Activated T-cell treated with anti-CD3 and anti-CD28 coated beads, Interleukin-2, amount 50 U/mL, for 24 hours (primary cell): Measurements from ENCODE around the gene ADGRL2.
"Not testable (repeated sequence)": the region's sequence is repeated elsewhere in the genome, so short reads cannot be mapped to it uniquely, and the experiment has no call there.

ENCODE experiments used
- DNase-seq: peaks from one replicate; pipeline ENCODE4 v3.0.0-alpha.2; 2020
- H3K27ac Mint-ChIP-seq: 2 replicates; pipeline ENCODE4 v1.8.0; 2020; ENCODE audit warnings: mild to moderate bottlenecking, mixed read lengths
- H3K27me3 Mint-ChIP-seq: 2 replicates; pipeline ENCODE4 v1.8.0; 2020; ENCODE audit warnings: mixed read lengths
- H3K36me3 Mint-ChIP-seq: 2 replicates; pipeline ENCODE4 v1.8.0; 2020; ENCODE audit warnings: low read depth, mixed read lengths
- H3K4me1 Mint-ChIP-seq: 2 replicates; pipeline ENCODE4 v1.8.0; 2020; ENCODE audit warnings: low read depth, mixed read lengths
- H3K4me3 Mint-ChIP-seq: 2 replicates; pipeline ENCODE4 v1.8.0; 2020; ENCODE audit warnings: mild to moderate bottlenecking, moderate library complexity, mixed read lengths
- H3K9me3 Mint-ChIP-seq: 2 replicates; pipeline ENCODE4 v1.8.0; 2020; ENCODE audit warnings: mixed read lengths

The ADGRL2 gene

GRCh38 chr1:81885291-81885690 is 84.6 kb downstream of the ADGRL2 start:
- no peaks in the 10 kb centered on the region for H3K9me3 Mint-ChIP-seq
- no peak for DNase-seq
- H3K4me1 Mint-ChIP-seq, result no peaks in the 10 kb centered on the region
- H3K27me3 Mint-ChIP-seq, result no peaks in the 10 kb centered on the region
- no peak overlapping the region for H3K4me3 Mint-ChIP-seq
- no peak overlapping the region for H3K27ac Mint-ChIP-seq
- no peaks in the 10 kb centered on the region for H3K36me3 Mint-ChIP-seq

GRCh38 chr1:81886292-81886691 is 85.6 kb downstream of the ADGRL2 start:
- not testable (repeated sequence) for H3K4me3 Mint-ChIP-seq, H3K36me3 Mint-ChIP-seq, H3K27ac Mint-ChIP-seq, H3K4me1 Mint-ChIP-seq, DNase-seq, H3K27me3 Mint-ChIP-seq, H3K9me3 Mint-ChIP-seq

- no peak for DNase-seq
- no peak overlapping the region for H3K4me3 Mint-ChIP-seq
- no peaks in the 10 kb centered on the region for H3K27me3 Mint-ChIP-seq
- no peaks in the 10 kb centered on the region for H3K4me1 Mint-ChIP-seq
- no peaks in the 10 kb centered on the region for H3K36me3 Mint-ChIP-seq
- H3K9me3 Mint-ChIP-seq, result no peaks in the 10 kb centered on the region
- H3K27ac Mint-ChIP-seq, result no peak overlapping the region
Measured at GRCh38 chr1:81887421-81888144, 86.8 kb downstream of the ADGRL2 start.

- Mint-ChIP-seq H3K36me3 (no peaks in the 10 kb centered on the region), H3K4me3 (no peak overlapping the region), H3K27ac (no peak overlapping the region), H3K4me1 (no peaks in the 10 kb centered on the region), H3K27me3 (no peaks in the 10 kb centered on the region), H3K9me3 (no peaks in the 10 kb centered on the region)
- DNase-seq, result no peak
Measured at GRCh38 chr1:81889166-81889565, 88.4 kb downstream of the ADGRL2 start.

- H3K9me3 Mint-ChIP-seq, result no peaks in the 10 kb centered on the region
- H3K4me1 Mint-ChIP-seq, result no peaks in the 10 kb centered on the region
- no peaks in the 10 kb centered on the region for H3K27me3 Mint-ChIP-seq
- H3K27ac Mint-ChIP-seq, result no peak overlapping the region
- no peak overlapping the region for H3K4me3 Mint-ChIP-seq
- H3K36me3 Mint-ChIP-seq, result no peaks in the 10 kb centered on the region
- no peak for DNase-seq
Measured at GRCh38 chr1:81894867-81895266, 94.1 kb downstream of the ADGRL2 start.

GRCh38 chr1:81899214-81899821 is 98.6 kb downstream of the ADGRL2 start:
- H3K4me1 Mint-ChIP-seq, result no peaks in the 10 kb centered on the region
- H3K27me3 Mint-ChIP-seq, result no peaks in the 10 kb centered on the region
- DNase-seq, result no peak
- no peak overlapping the region for H3K27ac Mint-ChIP-seq
- H3K9me3 Mint-ChIP-seq, result no peaks in the 10 kb centered on the region
- no peaks in the 10 kb centered on the region for H3K36me3 Mint-ChIP-seq
- H3K4me3 Mint-ChIP-seq, result no peak overlapping the region

GRCh38 chr1:81907575-81907974 is 106.8 kb downstream of the ADGRL2 start:
- Mint-ChIP-seq H3K9me3 (no peaks in the 10 kb centered on the region), H3K27me3 (no peaks in the 10 kb centered on the region), H3K4me3 (no peak overlapping the region), H3K4me1 (no peaks in the 10 kb centered on the region), H3K27ac (no peak overlapping the region), H3K36me3 (no peaks in the 10 kb centered on the region)
- no peak for DNase-seq

GRCh38 chr1:81912383-81912782 is 111.6 kb downstream of the ADGRL2 start:
- Mint-ChIP-seq H3K36me3 (no peaks in the 10 kb centered on the region), H3K9me3 (no peaks in the 10 kb centered on the region), H3K27ac (no peak overlapping the region)

GRCh38 chr1:81915937-81916336 is 115.2 kb downstream of the ADGRL2 start:
- Mint-ChIP-seq H3K9me3 (no peaks in the 10 kb centered on the region), H3K27ac (no peak overlapping the region), H3K4me1 (no peaks in the 10 kb centered on the region), H3K4me3 (no peak overlapping the region), H3K36me3 (no peaks in the 10 kb centered on the region), H3K27me3 (no peaks in the 10 kb centered on the region)
- DNase-seq, result no peak

More at GRCh38 chr1:81912383-81912782, 111.6 kb downstream of the ADGRL2 start:
- DNase-seq, result no peak
- Mint-ChIP-seq H3K4me3 (no peak overlapping the region), H3K27me3 (no peaks in the 10 kb centered on the region), H3K4me1 (no peaks in the 10 kb centered on the region)

GRCh38 chr1:81920245-81920740 is 119.6 kb downstream of the ADGRL2 start:
- Mint-ChIP-seq H3K4me1 (no peaks in the 10 kb centered on the region), H3K36me3 (no peaks in the 10 kb centered on the region), H3K27ac (no peak overlapping the region), H3K4me3 (no peak overlapping the region), H3K27me3 (no peaks in the 10 kb centered on the region), H3K9me3 (no peaks in the 10 kb centered on the region)
- DNase-seq, result no peak

- no peaks in the 10 kb centered on the region for H3K4me1 Mint-ChIP-seq
- no peak overlapping the region for H3K27ac Mint-ChIP-seq
- no peak overlapping the region for H3K4me3 Mint-ChIP-seq
- no peaks in the 10 kb centered on the region for H3K27me3 Mint-ChIP-seq
- DNase-seq, result no peak
- H3K36me3 Mint-ChIP-seq, result no peaks in the 10 kb centered on the region
- no peaks in the 10 kb centered on the region for H3K9me3 Mint-ChIP-seq
Measured at GRCh38 chr1:81920886-81921285, 120.2 kb downstream of the ADGRL2 start.

GRCh38 chr1:81921344-81921743 is 120.6 kb downstream of the ADGRL2 start:
- no peak for DNase-seq
- Mint-ChIP-seq H3K4me3 (no peak overlapping the region), H3K9me3 (no peaks in the 10 kb centered on the region), H3K27me3 (no peaks in the 10 kb centered on the region), H3K27ac (no peak overlapping the region), H3K36me3 (no peaks in the 10 kb centered on the region), H3K4me1 (no peaks in the 10 kb centered on the region)

- Mint-ChIP-seq H3K4me1 (no peaks in the 10 kb centered on the region), H3K27me3 (no peaks in the 10 kb centered on the region), H3K4me3 (no peak overlapping the region), H3K27ac (no peak overlapping the region), H3K36me3 (no peaks in the 10 kb centered on the region), H3K9me3 (no peaks in the 10 kb centered on the region)
- DNase-seq, result no peak
Measured at GRCh38 chr1:81921851-81922462, 121.2 kb downstream of the ADGRL2 start.

- H3K4me1 Mint-ChIP-seq, result no peaks in the 10 kb centered on the region
- no peaks in the 10 kb centered on the region for H3K9me3 Mint-ChIP-seq
- H3K36me3 Mint-ChIP-seq, result no peaks in the 10 kb centered on the region
Measured at GRCh38 chr1:81922955-81923354, 122.2 kb downstream of the ADGRL2 start.

GRCh38 chr1:81929106-81929505 is 128.4 kb downstream of the ADGRL2 start:
- Mint-ChIP-seq H3K36me3 (no peaks in the 10 kb centered on the region), H3K27me3 (no peaks in the 10 kb centered on the region), H3K4me3 (no peak overlapping the region), H3K4me1 (no peaks in the 10 kb centered on the region), H3K27ac (no peak overlapping the region), H3K9me3 (no peaks in the 10 kb centered on the region)
- DNase-seq, result no peak

More at GRCh38 chr1:81922955-81923354, 122.2 kb downstream of the ADGRL2 start:
- Mint-ChIP-seq H3K27ac (no peak overlapping the region), H3K4me3 (no peak overlapping the region), H3K27me3 (no peaks in the 10 kb centered on the region)
- no peak for DNase-seq
